ENCODE results near the gene ST7. TPM values are rescaled to one million over a fixed set of nuclear protein-coding genes. Genes with fewer than 3 reads are reported as not detected.

The ST7 gene
- total RNA-seq, 1 experiment from 2014 or later, result 19.6 TPM

GRCh38 chr7:117145333-117145732 is 192.0 kb downstream of the ST7 start:
- Histone ChIP-seq H3K27me3 (ENCODE audit: control insufficient read depth, insufficient read depth, low read length) (no peaks in the 10 kb centered on the region), H3K4me1 (ENCODE audit: control insufficient read depth, insufficient read depth, low read length) (no peaks in the 10 kb centered on the region), H3K36me3 (ENCODE audit: control insufficient read depth, insufficient read depth, low read length) (no peaks in the 10 kb centered on the region), H3K4me3 (ENCODE audit: low read depth in 2 of 2, low read length in 2 of 2) (no peak overlapping the region), H3K27ac (ENCODE audit: low read length) (no peak overlapping the region), H3K9me3 (ENCODE audit: control insufficient read depth, insufficient read depth, low read depth, low read length) (no peaks in the 10 kb centered on the region)
- intact Hi-C loops (cut with micrococcal nuclease; ENCODE audit: unreplicated experiment) (no loop called here), in situ Hi-C loops (cut with HindIII; ENCODE audit: low pct_unique_long_range_greater_than_20kb, low sequenced_read_pairs) (no loop called here)
- BruUV-seq (replicated peaks), result no TSS peak
- DNase-seq (ENCODE audit: low read depth, low spot score) (no peak), ATAC-seq (no peak)
- TF ChIP-seq POLR2AphosphoS5 (IDR thresholded peaks at IDR 0.05; ENCODE audit: low read depth, low read length) (no peak), SIN3A (IDR thresholded peaks at IDR 0.05; ENCODE audit: borderline replicate concordance, insufficient read depth, low read depth, low read length) (no peak)
- ChIA-PET POLR2A (no interaction called here), CTCF (interaction anchor here (0.7 kb wide), 1 partner anchor 16 kb away, joined by 3 read pairs; no protein-coding TSS in a partner anchor)

- no TSS peak for BruUV-seq (replicated peaks)
- POLR2A ChIA-PET, result interaction anchor here (0.5 kb wide), 1 partner anchor 23 kb away, joined by 3 read pairs; no protein-coding TSS in a partner anchor
- H3K9me3 ChIP-seq (ENCODE audit: control insufficient read depth, insufficient read depth, low read depth, low read length), result no peaks in the 10 kb centered on the region
- no peak for TF ChIP-seq CTCF (IDR thresholded peaks at IDR 0.05)
- TF ChIP-seq SIN3A (IDR thresholded peaks at IDR 0.05; ENCODE audit: borderline replicate concordance, insufficient read depth, low read depth, low read length), result no peak
- no peak for TF ChIP-seq TCF7L2 (IDR thresholded peaks at IDR 0.05; ENCODE audit: low read depth, low read length)
- TF ChIP-seq REST (IDR thresholded peaks at IDR 0.05; ENCODE audit: insufficient read depth in 1 of 2, low read depth in 2 of 2, low read length in 1 of 2), result no peak
- TF ChIP-seq POLR2AphosphoS5 (IDR thresholded peaks at IDR 0.05; ENCODE audit: low read depth, low read length), result no peak
- H3K27ac ChIP-seq (ENCODE audit: low read length), result no peak overlapping the region
- CTCF ChIA-PET, result interaction anchor here (0.7 kb wide), 1 partner anchor 15 kb away, joined by 3 read pairs; no protein-coding TSS in a partner anchor
- H3K4me1 ChIP-seq (ENCODE audit: control insufficient read depth, insufficient read depth, low read length), result no peaks in the 10 kb centered on the region
- intact Hi-C loops (cut with micrococcal nuclease; ENCODE audit: unreplicated experiment) (no loop called here), in situ Hi-C loops (cut with HindIII; ENCODE audit: low pct_unique_long_range_greater_than_20kb, low sequenced_read_pairs) (no loop called here)
- no peak for ATAC-seq
- H3K36me3 ChIP-seq (ENCODE audit: control insufficient read depth, insufficient read depth, low read length), result no peaks in the 10 kb centered on the region
- H3K27me3 ChIP-seq (ENCODE audit: control insufficient read depth, insufficient read depth, low read length), result no peaks in the 10 kb centered on the region
- no peak for DNase-seq (ENCODE audit: low read depth, low spot score)
- H3K4me3 ChIP-seq (ENCODE audit: low read depth in 2 of 2, low read length in 2 of 2), result no peak overlapping the region
Measured at GRCh38 chr7:117146059-117146458, 192.8 kb downstream of the ST7 start.

- BruUV-seq (replicated peaks), result no TSS peak
- Histone ChIP-seq H3K27me3 (ENCODE audit: control insufficient read depth, insufficient read depth, low read length) (no peaks in the 10 kb centered on the region), H3K36me3 (ENCODE audit: control insufficient read depth, insufficient read depth, low read length) (no peaks in the 10 kb centered on the region), H3K9me3 (ENCODE audit: control insufficient read depth, insufficient read depth, low read depth, low read length) (no peaks in the 10 kb centered on the region), H3K4me1 (ENCODE audit: control insufficient read depth, insufficient read depth, low read length) (no peaks in the 10 kb centered on the region), H3K27ac (ENCODE audit: low read length) (no peak overlapping the region), H3K4me3 (ENCODE audit: low read depth in 2 of 2, low read length in 2 of 2) (no peak overlapping the region)
- ChIA-PET POLR2A (interaction anchor here (0.5 kb wide), 1 partner anchor 24 kb away, joined by 3 read pairs; no protein-coding TSS in a partner anchor), CTCF (no interaction called here)
- intact Hi-C loops (cut with micrococcal nuclease; ENCODE audit: unreplicated experiment) (no loop called here), in situ Hi-C loops (cut with HindIII; ENCODE audit: low pct_unique_long_range_greater_than_20kb, low sequenced_read_pairs) (no loop called here)
- TF ChIP-seq REST (IDR thresholded peaks at IDR 0.05; ENCODE audit: insufficient read depth in 1 of 2, low read depth in 2 of 2, low read length in 1 of 2) (no peak), CTCF (IDR thresholded peaks at IDR 0.05) (no peak), SIN3A (IDR thresholded peaks at IDR 0.05; ENCODE audit: borderline replicate concordance, insufficient read depth, low read depth, low read length) (no peak), POLR2AphosphoS5 (IDR thresholded peaks at IDR 0.05; ENCODE audit: low read depth, low read length) (no peak), TCF7L2 (IDR thresholded peaks at IDR 0.05; ENCODE audit: low read depth, low read length) (no peak)
- DNase-seq (ENCODE audit: low read depth, low spot score) (no peak), ATAC-seq (no peak)
Measured at GRCh38 chr7:117146511-117146910, 193.2 kb downstream of the ST7 start.

Data from Panc1 (cell line).